ENCODE results near the gene KRTAP10-2.

The KRTAP10-2 gene

GRCh38 chr21:44579056-44579832 lies 27.9 kb upstream of the KRTAP10-2 start:
- H3K9me3 ChIP-seq (ENCODE audit: insufficient read depth, low read length, severe bottlenecking), result peaks cover 9% of the 10 kb centered on the region
- DNase-seq (no peak), ATAC-seq (ENCODE audit: insufficient read depth, low read depth) (no peak)
- no peaks in the 10 kb centered on the region for H3K36me3 ChIP-seq (ENCODE audit: insufficient read depth, low read length)
- no peak for TF ChIP-seq CTCF (IDR thresholded peaks at IDR 0.05; ENCODE audit: borderline replicate concordance, extremely low read depth, low read length, poor library complexity, severe bottlenecking)
- no peak for TF ChIP-seq EZH2 (IDR thresholded peaks at IDR 0.05; ENCODE audit: borderline replicate concordance, low read depth, low read length, severe bottlenecking)
- H3K4me1 ChIP-seq (ENCODE audit: insufficient read depth, low read length), result no peaks in the 10 kb centered on the region
- H4K20me1 ChIP-seq (ENCODE audit: insufficient read depth, low read length), result no peaks in the 10 kb centered on the region
- H3K9ac ChIP-seq (ENCODE audit: low read depth, low read length), result no peak overlapping the region
- H2AFZ ChIP-seq (ENCODE audit: low read depth, low read length), result no peak overlapping the region
- no peaks in the 10 kb centered on the region for H3K27me3 ChIP-seq (ENCODE audit: insufficient read depth, low read length, poor library complexity)
- H3K4me2 ChIP-seq (ENCODE audit: insufficient read depth, low read length), result no peak overlapping the region
- H3K4me3 ChIP-seq (ENCODE audit: low read depth in 1 of 2, low read length in 2 of 2), result no peak overlapping the region
- no peak overlapping the region for H3K27ac ChIP-seq (ENCODE audit: low read length)
- no peaks in the 10 kb centered on the region for H3K79me2 ChIP-seq (ENCODE audit: insufficient read depth, low read length)

GRCh38 chr21:44578371-44579055 lies 27.2 kb upstream of the KRTAP10-2 start:
- ATAC-seq (ENCODE audit: insufficient read depth, low read depth) (no peak), DNase-seq (no peak)
- no peaks in the 10 kb centered on the region for H3K79me2 ChIP-seq (ENCODE audit: insufficient read depth, low read length)
- TF ChIP-seq CTCF (IDR thresholded peaks at IDR 0.05; ENCODE audit: borderline replicate concordance, extremely low read depth, low read length, poor library complexity, severe bottlenecking), result no peak
- no peak for TF ChIP-seq EZH2 (IDR thresholded peaks at IDR 0.05; ENCODE audit: borderline replicate concordance, low read depth, low read length, severe bottlenecking)
- H3K9ac ChIP-seq (ENCODE audit: low read depth, low read length), result no peak overlapping the region
- peaks cover 9% of the 10 kb centered on the region for H3K9me3 ChIP-seq (ENCODE audit: insufficient read depth, low read length, severe bottlenecking)
- no peaks in the 10 kb centered on the region for H4K20me1 ChIP-seq (ENCODE audit: insufficient read depth, low read length)
- no peak overlapping the region for H3K27ac ChIP-seq (ENCODE audit: low read length)
- H3K4me1 ChIP-seq (ENCODE audit: insufficient read depth, low read length), result no peaks in the 10 kb centered on the region
- no peak overlapping the region for H2AFZ ChIP-seq (ENCODE audit: low read depth, low read length)
- no peaks in the 10 kb centered on the region for H3K36me3 ChIP-seq (ENCODE audit: insufficient read depth, low read length)
- no peak overlapping the region for H3K4me3 ChIP-seq (ENCODE audit: low read depth in 1 of 2, low read length in 2 of 2)
- no peaks in the 10 kb centered on the region for H3K27me3 ChIP-seq (ENCODE audit: insufficient read depth, low read length, poor library complexity)
- H3K4me2 ChIP-seq (ENCODE audit: insufficient read depth, low read length), result no peak overlapping the region

GRCh38 chr21:44576025-44576420 lies 24.7 kb upstream of the KRTAP10-2 start:
- Histone ChIP-seq H3K4me2 (ENCODE audit: insufficient read depth, low read length) (no peak overlapping the region), H3K27ac (ENCODE audit: low read length) (no peak overlapping the region), H2AFZ (ENCODE audit: low read depth, low read length) (no peak overlapping the region), H4K20me1 (ENCODE audit: insufficient read depth, low read length) (no peaks in the 10 kb centered on the region), H3K27me3 (ENCODE audit: insufficient read depth, low read length, poor library complexity) (no peaks in the 10 kb centered on the region), H3K4me3 (ENCODE audit: low read depth in 1 of 2, low read length in 2 of 2) (no peak overlapping the region), H3K36me3 (ENCODE audit: insufficient read depth, low read length) (no peaks in the 10 kb centered on the region), H3K4me1 (ENCODE audit: insufficient read depth, low read length) (no peaks in the 10 kb centered on the region), H3K9ac (ENCODE audit: low read depth, low read length) (no peak overlapping the region), H3K9me3 (ENCODE audit: insufficient read depth, low read length, severe bottlenecking) (peaks cover 2% of the 10 kb centered on the region), H3K79me2 (ENCODE audit: insufficient read depth, low read length) (no peaks in the 10 kb centered on the region)
- DNase-seq (no peak), ATAC-seq (ENCODE audit: insufficient read depth, low read depth) (no peak)
- TF ChIP-seq CTCF (IDR thresholded peaks at IDR 0.05; ENCODE audit: borderline replicate concordance, extremely low read depth, low read length, poor library complexity, severe bottlenecking) (no peak), EZH2 (IDR thresholded peaks at IDR 0.05; ENCODE audit: borderline replicate concordance, low read depth, low read length, severe bottlenecking) (no peak)
